K562 (cell line): Measurements from ENCODE around the gene TRIP12. TPM values are rescaled to one million over a fixed set of nuclear protein-coding genes. Genes with fewer than 3 reads are reported as not detected.

ENCODE experiments used
- ARID2 ChIP-seq: fragments of 450-650 bp; IDR thresholded peaks from 2 replicates; pipeline ENCODE4 v1.6.1; 2017; ENCODE audit warnings: antibody characterized with exemption, mild to moderate bottlenecking
- CTBP1 ChIP-seq: fragments of 450-650 bp; IDR thresholded peaks from 2 replicates; pipeline ENCODE4 v1.6.1; 2016; ENCODE audit warnings: borderline replicate concordance
- GABPA ChIP-seq: fragments of 200-800 bp; sonication (Bioruptor generic); conservative IDR thresholded peaks from 2 replicates; pipeline ENCODE4 v1.6.1; 2016; ENCODE audit warnings: low read depth, missing genetic modification characterization, missing compliant biosample characterization
- HMGXB4 ChIP-seq: sonication (generic); formaldehyde crosslinking; IDR thresholded peaks from 2 replicates; pipeline ENCODE4 v1.8.1; 2023; ENCODE audit warnings: mild to moderate bottlenecking, missing genetic modification reagents
- JUN ChIP-seq, 2 experiments: sonication (generic) in 1 of 2; formaldehyde crosslinking in 1 of 2; IDR thresholded peaks; 2 replicates each; pipeline versions ENCODE4 v1.6.1 to v1.8.0; 2012 to 2022; ENCODE audit warnings: borderline replicate concordance in 2 of 2, mild to moderate bottlenecking in 2 of 2, improper control_type of control experiment in 1 of 2, low read depth in 1 of 2, low read length in 1 of 2, missing genetic modification reagents in 1 of 2
- MAX ChIP-seq: sonication (generic); formaldehyde crosslinking; IDR thresholded peaks from 2 replicates; pipeline ENCODE4 v1.9.0; 2022; ENCODE audit warnings: mild to moderate bottlenecking, missing genetic modification reagents
- MECOM ChIP-seq: fragments of 250-450 bp; sonication (Bioruptor Pico); IDR thresholded peaks from 2 replicates; pipeline ENCODE4 v1.8.0; 2022; ENCODE audit warnings: inconsistent platforms
- MEIS2 ChIP-seq: fragments of 450-650 bp; IDR thresholded peaks from 2 replicates; pipeline ENCODE4 v1.6.1; 2014; ENCODE audit warnings: mild to moderate bottlenecking; ENCODE audit not compliant: partially characterized antibody
- MLLT1 ChIP-seq, 2 experiments: fragments of 450-650 bp; IDR thresholded peaks; 2 replicates each; pipeline ENCODE4 v1.6.1; 2016
- MYC ChIP-seq, 2 experiments: fragments of 250-450 bp in 1 of 2; sonication (Bioruptor Pico) in 1 of 2; IDR thresholded peaks; 2 replicates each; pipeline versions ENCODE4 v1.5.1 to v1.6.1; 2012 to 2021; ENCODE audit warnings: low read depth in 2 of 2, borderline replicate concordance in 1 of 2, improper control_type of control experiment in 1 of 2, low read length in 1 of 2, mild to moderate bottlenecking in 1 of 2, moderate library complexity in 1 of 2
- NR1H2 ChIP-seq: sonication (generic); formaldehyde crosslinking; IDR thresholded peaks from 2 replicates; pipeline ENCODE4 v1.4.0; 2020; ENCODE audit warnings: mild to moderate bottlenecking, missing genetic modification reagents
- PHF20 ChIP-seq: fragments of 450-650 bp; IDR thresholded peaks from 2 replicates; pipeline ENCODE4 v1.6.1; 2018; ENCODE audit not compliant: partially characterized antibody
- ZBTB11 ChIP-seq, 3 experiments: fragments of 200-800 bp in 1 of 3; fragments of 250-450 bp in 1 of 3; fragments of 450-650 bp in 1 of 3; sonication (Bioruptor Pico) in 1 of 3; sonication (Bioruptor generic) in 1 of 3; formaldehyde crosslinking in 1 of 3; IDR thresholded peaks; 2 replicates each; pipeline versions ENCODE4 v1.6.1 to v1.8.0; 2016 to 2022; ENCODE audit warnings: mild to moderate bottlenecking in 2 of 3, missing genetic modification characterization in 2 of 3, missing compliant biosample characterization in 1 of 3, moderate library complexity in 1 of 3
- ZBTB7A ChIP-seq: IDR thresholded peaks from 2 replicates; pipeline ENCODE4 v1.6.1; 2011; ENCODE audit warnings: low read depth, mild to moderate bottlenecking, low read length, moderate library complexity, borderline replicate concordance; ENCODE audit not compliant: control insufficient read depth
- ZBTB9 ChIP-seq: fragments of 450-650 bp; formaldehyde crosslinking; IDR thresholded peaks from 2 replicates; pipeline ENCODE4 v1.4.0; 2020; ENCODE audit warnings: mild to moderate bottlenecking, moderate library complexity
- ZC3H8 ChIP-seq: fragments of 450-650 bp; IDR thresholded peaks from 2 replicates; pipeline ENCODE4 v1.6.1; 2017
- ZNF134 ChIP-seq: fragments of 250-450 bp; sonication (Bioruptor Pico); conservative IDR thresholded peaks from 2 replicates; pipeline ENCODE4 v1.4.0; 2020
- ZNF324 ChIP-seq: fragments of 250-450 bp; sonication (Bioruptor Pico); IDR thresholded peaks from 2 replicates; pipeline ENCODE4 v1.4.0; 2020; ENCODE audit warnings: mild to moderate bottlenecking
- ZNF696 ChIP-seq: fragments of 250-450 bp; sonication (Bioruptor Pico); conservative IDR thresholded peaks from 2 replicates; pipeline ENCODE4 v1.4.0; 2020; ENCODE audit warnings: mild to moderate bottlenecking, moderate library complexity
- polyA plus RNA-seq, 8 experiments: library from polyadenylated mRNA; depleted of rRNA in 4 of 8; stranded (reverse) in 5 of 8; unstranded in 3 of 8; fragments of >200 nt; fragmentation: Nextera tagmentation in 2 of 8; fragmentation: Illumina TruSeq in 1 of 8; extraction: Ambion mirVana in 2 of 8; extraction: Trizol in 1 of 8; gene quantifications; 2 replicates each; pipeline versions ENCODE4 v1.2.1 to v1.2.3, GENCODE V29; 2011 to 2014; ENCODE audit warnings: inconsistent platforms in 1 of 8, missing spikeins in 1 of 8
- total RNA-seq, 7 experiments: library from RNA; depleted of rRNA in 6 of 7; stranded (reverse); fragments of >200 nt in 6 of 7; fragmentation: Illumina TruSeq in 2 of 7; extraction: Trizol in 2 of 7; gene quantifications; 2 replicates each; pipeline versions ENCODE4 v1.2.1 to v1.2.3, GENCODE V29; 2011 to 2021; ENCODE audit warnings: low replicate concordance in 1 of 7

TRIP12 gene
- total and polyA plus RNA-seq, 9 of the 15 experiments (the other 6 are each of a cell fraction or from before 2014, with no cell fraction given) = 15.2 to 131 (median 80.1) TPM

GRCh38 chr2:229921892-229922448, at the start of gene TRIP12 (continued):
- no peak for TF ChIP-seq MYC (IDR thresholded peaks at IDR 0.05; ENCODE audit: low read depth, low read length)
- peak; percentile 55; the same call in 1 of the 2 replicates for TF ChIP-seq MYC (CRISPR knock-in tag; IDR thresholded peaks at IDR 0.05; ENCODE audit: borderline replicate concordance, low read depth)
- no peak for TF ChIP-seq MEIS2
- peak in 1 of 2 experiments; percentile 94; a peak in 2 of 4 replicates for TF ChIP-seq MLLT1 (IDR thresholded peaks at IDR 0.05)
- TF ChIP-seq CTBP1 = peak; percentile 43; the same call in 1 of the 2 replicates
- no peak for TF ChIP-seq ZBTB11 (CRISPR knock-in tag; IDR thresholded peaks at IDR 0.05)
- no peak for TF ChIP-seq MECOM (CRISPR knock-in tag)
- TF ChIP-seq GABPA (tag) = peak; percentile 90
- TF ChIP-seq HMGXB4 (CRISPR knock-in tag) = no peak
- TF ChIP-seq ZC3H8 = no peak
- TF ChIP-seq ARID2 = no peak
- peak; percentile 54; the same call in 1 of the 2 replicates for TF ChIP-seq ZBTB7A
- TF ChIP-seq PHF20 = peak; percentile 68
- no peak for TF ChIP-seq JUN (IDR thresholded peaks at IDR 0.05; ENCODE audit: borderline replicate concordance, low read depth, low read length)
- TF ChIP-seq JUN (CRISPR knock-in tag; IDR thresholded peaks at IDR 0.05; ENCODE audit: borderline replicate concordance) = no peak
- no peak for TF ChIP-seq ZBTB9 (CRISPR knock-in tag)
- TF ChIP-seq ZNF696 (CRISPR knock-in tag) = no peak
- TF ChIP-seq NR1H2 (CRISPR knock-in tag) = no peak
- TF ChIP-seq ZNF134 (CRISPR knock-in tag) = no peak
- no peak for TF ChIP-seq MAX (CRISPR knock-in tag)
- TF ChIP-seq ZNF324 (CRISPR knock-in tag) = no peak
